ENCODE measurements around the gene ZFYVE26.

ZFYVE26 gene

GRCh38 chr14:67749341-67750084 lies 66.9 kb downstream of the ZFYVE26 start:
- TF ChIP-seq TAF1 (IDR thresholded peaks at IDR 0.05; ENCODE audit: low read depth) (no peak), ZBTB7A (IDR thresholded peaks at IDR 0.05; ENCODE audit: low read depth) (no peak), YY1 (IDR thresholded peaks at IDR 0.05; ENCODE audit: low read depth) (no peak), CEBPB (IDR thresholded peaks at IDR 0.05) (no peak), RAD21 (IDR thresholded peaks at IDR 0.05; ENCODE audit: low read depth) (no peak), EP300 (IDR thresholded peaks at IDR 0.05; ENCODE audit: borderline replicate concordance) (no peak), EGR1 (IDR thresholded peaks at IDR 0.05) (no peak), FOXM1 (IDR thresholded peaks at IDR 0.05; ENCODE audit: borderline replicate concordance, low read depth) (no peak), TCF12 (IDR thresholded peaks at IDR 0.05; ENCODE audit: low read depth) (no peak), NFIC (IDR thresholded peaks at IDR 0.05) (no peak), TEAD4 (IDR thresholded peaks at IDR 0.05) (no peak), MAX (IDR thresholded peaks at IDR 0.05) (no peak), USF1 (IDR thresholded peaks at IDR 0.05) (no peak), CREB1 (IDR thresholded peaks at IDR 0.05; ENCODE audit: low read depth) (no peak)
- TF ChIP-seq, protein P1, sequence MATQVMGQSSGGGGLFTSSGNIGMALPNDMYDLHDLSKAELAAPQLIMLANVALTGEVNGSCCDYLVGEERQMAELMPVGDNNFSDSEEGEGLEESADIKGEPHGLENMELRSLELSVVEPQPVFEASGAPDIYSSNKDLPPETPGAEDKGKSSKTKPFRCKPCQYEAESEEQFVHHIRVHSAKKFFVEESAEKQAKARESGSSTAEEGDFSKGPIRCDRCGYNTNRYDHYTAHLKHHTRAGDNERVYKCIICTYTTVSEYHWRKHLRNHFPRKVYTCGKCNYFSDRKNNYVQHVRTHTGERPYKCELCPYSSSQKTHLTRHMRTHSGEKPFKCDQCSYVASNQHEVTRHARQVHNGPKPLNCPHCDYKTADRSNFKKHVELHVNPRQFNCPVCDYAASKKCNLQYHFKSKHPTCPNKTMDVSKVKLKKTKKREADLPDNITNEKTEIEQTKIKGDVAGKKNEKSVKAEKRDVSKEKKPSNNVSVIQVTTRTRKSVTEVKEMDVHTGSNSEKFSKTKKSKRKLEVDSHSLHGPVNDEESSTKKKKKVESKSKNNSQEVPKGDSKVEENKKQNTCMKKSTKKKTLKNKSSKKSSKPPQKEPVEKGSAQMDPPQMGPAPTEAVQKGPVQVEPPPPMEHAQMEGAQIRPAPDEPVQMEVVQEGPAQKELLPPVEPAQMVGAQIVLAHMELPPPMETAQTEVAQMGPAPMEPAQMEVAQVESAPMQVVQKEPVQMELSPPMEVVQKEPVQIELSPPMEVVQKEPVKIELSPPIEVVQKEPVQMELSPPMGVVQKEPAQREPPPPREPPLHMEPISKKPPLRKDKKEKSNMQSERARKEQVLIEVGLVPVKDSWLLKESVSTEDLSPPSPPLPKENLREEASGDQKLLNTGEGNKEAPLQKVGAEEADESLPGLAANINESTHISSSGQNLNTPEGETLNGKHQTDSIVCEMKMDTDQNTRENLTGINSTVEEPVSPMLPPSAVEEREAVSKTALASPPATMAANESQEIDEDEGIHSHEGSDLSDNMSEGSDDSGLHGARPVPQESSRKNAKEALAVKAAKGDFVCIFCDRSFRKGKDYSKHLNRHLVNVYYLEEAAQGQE (IDR thresholded peaks at IDR 0.05; ENCODE audit: low read depth) = no peak

- no peak for TF ChIP-seq TCF12 (IDR thresholded peaks at IDR 0.05; ENCODE audit: low read depth)
- TF ChIP-seq CREB1 (IDR thresholded peaks at IDR 0.05; ENCODE audit: low read depth) = no peak
- no peak for TF ChIP-seq TAF1 (IDR thresholded peaks at IDR 0.05; ENCODE audit: low read depth)
- TF ChIP-seq EP300 (IDR thresholded peaks at IDR 0.05; ENCODE audit: borderline replicate concordance) = no peak
- TF ChIP-seq USF1 (IDR thresholded peaks at IDR 0.05) = no peak
- TF ChIP-seq YY1 (IDR thresholded peaks at IDR 0.05; ENCODE audit: low read depth) = no peak
- no peak for TF ChIP-seq TEAD4 (IDR thresholded peaks at IDR 0.05)
- TF ChIP-seq ZBTB7A (IDR thresholded peaks at IDR 0.05; ENCODE audit: low read depth) = no peak
- no peak for TF ChIP-seq MAX (IDR thresholded peaks at IDR 0.05)
- no peak for TF ChIP-seq FOXM1 (IDR thresholded peaks at IDR 0.05; ENCODE audit: borderline replicate concordance, low read depth)
- TF ChIP-seq EGR1 (IDR thresholded peaks at IDR 0.05) = no peak
- TF ChIP-seq NFIC (IDR thresholded peaks at IDR 0.05) = no peak
- TF ChIP-seq, protein P1 (IDR thresholded peaks at IDR 0.05; ENCODE audit: low read depth) = no peak
- TF ChIP-seq RAD21 (IDR thresholded peaks at IDR 0.05; ENCODE audit: low read depth) = no peak
- TF ChIP-seq CEBPB (IDR thresholded peaks at IDR 0.05) = no peak
These were observed 68.1 kb downstream of the ZFYVE26 start for GRCh38 chr14:67748312-67748711.

DNA sequence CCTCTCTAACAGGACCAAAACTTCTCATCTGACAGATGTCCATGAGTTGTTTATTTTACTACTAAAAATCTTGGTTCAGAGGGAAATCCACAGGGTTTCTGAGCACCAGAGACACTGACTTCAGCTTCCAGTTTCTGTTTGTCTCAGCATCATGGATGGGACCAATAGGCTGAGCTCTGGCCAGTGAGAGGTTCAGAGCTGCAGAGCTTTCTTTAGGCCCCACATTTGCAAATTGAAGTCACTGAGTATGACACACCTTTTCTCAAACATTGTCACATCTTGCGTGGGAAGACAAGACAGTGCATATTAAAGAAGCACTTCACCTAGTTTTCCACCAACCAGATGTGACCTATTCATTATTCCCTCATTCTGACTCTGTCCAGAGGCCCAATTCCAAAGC lies 69.5 kb downstream of the ZFYVE26 start:
- TF ChIP-seq USF1 (IDR thresholded peaks at IDR 0.05) (no peak), TEAD4 (IDR thresholded peaks at IDR 0.05) (no peak), TCF12 (IDR thresholded peaks at IDR 0.05; ENCODE audit: low read depth) (no peak), YY1 (IDR thresholded peaks at IDR 0.05; ENCODE audit: low read depth) (no peak), CEBPB (IDR thresholded peaks at IDR 0.05) (no peak), CREB1 (IDR thresholded peaks at IDR 0.05; ENCODE audit: low read depth) (no peak), NFIC (IDR thresholded peaks at IDR 0.05) (no peak), FOXM1 (IDR thresholded peaks at IDR 0.05; ENCODE audit: borderline replicate concordance, low read depth) (no peak)
- TF ChIP-seq, protein P1 (IDR thresholded peaks at IDR 0.05; ENCODE audit: low read depth) = no peak

Measured in Ishikawa (cell line).